Activated CD8-positive, alpha-beta memory T cell treated with anti-CD3 and anti-CD28 coated beads for 48 hours (primary cell): ENCODE measurements around the gene CLPX.
"Not testable (repeated sequence)": the region's sequence is repeated elsewhere in the genome, so short reads cannot be mapped to it uniquely, and the experiment has no call there.

Source experiments
- DNase-seq, 3 experiments: peaks; one replicate each; pipeline ENCODE4 v3.0.0-alpha.2; 2020; ENCODE audit warnings: low read depth in 2 of 3, low spot score in 2 of 3

CLPX gene

DNA sequence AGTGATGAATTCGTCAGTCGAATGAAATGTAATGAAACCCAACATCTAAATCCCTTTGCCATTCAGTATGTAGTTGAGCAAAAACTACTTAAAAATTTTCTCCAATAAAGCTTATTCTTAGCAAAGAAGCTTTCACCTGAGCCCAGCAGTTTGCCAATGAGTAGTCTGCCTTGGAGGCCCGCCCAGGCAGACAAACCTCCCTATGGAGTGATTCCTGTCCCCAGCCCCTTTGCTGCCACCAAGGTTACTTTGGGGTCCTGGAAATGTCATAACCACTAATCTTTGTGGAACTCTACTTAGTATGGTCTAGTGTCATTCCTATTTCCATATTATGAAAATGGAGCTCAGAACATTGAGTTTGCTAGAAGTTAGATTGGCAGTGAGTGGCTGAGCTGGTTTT is 82.2 kb downstream of the CLPX start:
- DNase-seq: no peak

- DNase-seq: no peak
Measured at GRCh38 chr15:65101891-65102708, 83.0 kb downstream of the CLPX start.

DNA sequence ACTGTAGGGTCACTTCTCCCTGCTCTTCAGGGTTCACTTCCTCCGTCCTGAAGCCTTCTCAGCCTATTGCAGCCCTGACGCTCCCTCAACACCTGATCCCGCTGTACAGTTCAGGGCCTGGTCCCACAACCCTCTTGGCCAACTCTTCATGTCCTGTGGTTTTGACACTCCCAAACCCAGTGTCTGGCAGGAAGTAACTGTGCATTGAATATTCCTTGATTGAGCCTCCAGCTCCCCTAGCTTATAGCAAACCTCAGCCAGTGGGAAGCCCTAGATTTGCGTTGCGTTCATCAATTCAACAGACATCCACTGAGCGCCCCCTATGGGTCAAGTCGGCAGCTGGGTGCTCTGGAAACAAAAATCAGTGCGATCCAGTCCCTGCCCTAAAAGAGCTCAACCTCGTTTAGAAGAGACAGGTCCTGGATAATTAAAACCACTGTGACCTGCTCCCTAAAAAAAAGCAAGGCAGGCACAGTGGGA is 83.7 kb downstream of the CLPX start:
- peak in 2 of 3 experiments; percentile 25 to 26 for DNase-seq

- DNase-seq: no peak
Measured at GRCh38 chr15:65100442-65100841, 84.7 kb downstream of the CLPX start.

- DNase-seq: not testable (repeated sequence)
Measured at GRCh38 chr15:65099801-65100200, 85.3 kb downstream of the CLPX start.

- DNase-seq: no peak
Measured at GRCh38 chr15:65099336-65099735, 85.8 kb downstream of the CLPX start.
